ENCODE results near the gene KDM4D.
A peak's percentile ranks its signal among the peaks of the same experiment; 100 is the strongest.
"Not testable (repeated sequence)": the region's sequence is repeated elsewhere in the genome, so short reads cannot be mapped to it uniquely, and the experiment has no call there.

The KDM4D gene

DNA sequence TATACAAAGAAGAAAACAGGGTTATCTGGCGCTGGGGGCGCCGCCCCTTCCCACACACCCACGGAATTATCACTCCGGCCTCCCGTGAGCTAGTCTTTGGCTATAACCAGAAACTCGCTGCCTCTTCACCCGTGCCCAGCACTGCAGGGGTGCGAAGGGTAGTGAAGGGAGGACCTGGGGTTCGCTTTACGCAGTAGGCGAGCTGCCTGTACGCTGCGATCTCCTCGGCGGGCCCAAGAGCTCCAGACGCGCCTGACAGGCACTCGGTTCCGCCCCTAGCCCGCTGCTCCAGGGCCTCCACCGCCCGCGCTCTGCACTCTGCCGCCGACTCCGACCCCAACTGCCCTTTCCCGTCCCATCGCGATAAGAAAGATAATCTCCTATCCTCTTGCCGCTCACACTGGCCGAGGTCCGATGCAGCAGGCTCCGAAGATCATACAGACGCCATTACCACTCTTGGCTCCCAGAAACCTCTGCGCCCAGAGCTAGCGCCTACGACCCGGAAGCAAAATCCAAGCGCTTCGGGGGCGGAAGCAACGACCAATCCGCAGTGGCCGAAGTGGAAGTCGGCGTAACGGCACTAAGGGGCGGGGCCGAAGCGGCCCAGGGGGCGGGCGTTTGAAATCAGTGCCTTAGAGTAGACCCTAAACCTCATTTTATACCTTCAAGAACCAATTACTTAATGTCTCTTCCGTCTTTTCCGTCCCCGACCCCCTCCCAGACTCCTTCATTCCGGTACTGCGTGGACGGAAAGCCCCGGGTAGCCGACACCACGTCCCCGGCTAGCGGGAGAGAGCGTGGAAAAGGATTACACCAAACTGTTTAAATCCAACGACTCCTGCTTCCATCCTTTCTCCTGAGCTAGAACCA lies at the start of gene KDM4D, which contains the start of gene CWC15:
KDM4D (plus strand) TSS at position 611 of the 870 bp plus-strand sequence. CDS start 23,664 bp downstream, outside the sequence.
CWC15 (minus strand) TSS at position 458 of the 870 bp plus-strand sequence. CDS start 1,371 bp downstream, outside the sequence.
- DNase-seq: peak; percentile 96

DNA sequence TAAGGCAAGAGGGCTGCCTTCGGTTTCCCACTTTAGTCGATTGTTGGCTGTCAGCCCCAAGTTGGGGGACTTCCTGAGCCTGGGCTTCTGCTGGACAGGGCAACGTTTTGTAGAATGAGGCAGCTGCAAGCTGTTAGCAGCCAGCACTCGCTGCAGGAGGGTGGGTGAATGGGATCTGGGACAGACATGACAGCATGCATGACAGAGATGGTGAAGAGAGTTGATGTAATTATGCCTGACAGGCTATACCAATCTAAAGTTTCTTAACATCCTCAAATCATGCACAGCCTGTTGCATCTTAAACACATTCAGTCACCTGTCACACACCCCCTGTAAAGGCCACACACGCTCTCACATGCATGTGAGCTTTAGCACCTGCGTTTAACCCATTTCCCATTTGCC lies 49.3 kb upstream of the KDM4D start:
- DNase-seq: no peak

DNA sequence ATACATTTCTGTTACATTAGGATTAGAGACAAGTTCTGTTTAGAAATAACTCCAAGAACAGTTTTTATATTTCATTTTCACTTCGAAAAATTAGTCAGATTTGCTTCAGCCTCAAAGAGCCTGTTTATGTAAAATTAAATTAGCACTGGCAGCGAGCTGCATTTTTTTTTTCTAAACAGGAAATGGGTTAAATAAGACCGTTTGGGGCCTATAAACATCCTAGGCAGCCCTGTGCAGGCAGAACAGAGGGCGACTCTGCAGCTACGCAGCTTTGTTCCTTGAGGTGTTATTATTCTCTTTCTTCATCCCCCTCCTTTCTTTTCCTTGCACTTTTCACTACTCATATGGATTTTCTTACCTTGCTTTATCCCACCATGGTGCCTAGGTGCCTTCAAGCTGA lies 48.9 kb upstream of the KDM4D start:
- no peak for DNase-seq

DNA sequence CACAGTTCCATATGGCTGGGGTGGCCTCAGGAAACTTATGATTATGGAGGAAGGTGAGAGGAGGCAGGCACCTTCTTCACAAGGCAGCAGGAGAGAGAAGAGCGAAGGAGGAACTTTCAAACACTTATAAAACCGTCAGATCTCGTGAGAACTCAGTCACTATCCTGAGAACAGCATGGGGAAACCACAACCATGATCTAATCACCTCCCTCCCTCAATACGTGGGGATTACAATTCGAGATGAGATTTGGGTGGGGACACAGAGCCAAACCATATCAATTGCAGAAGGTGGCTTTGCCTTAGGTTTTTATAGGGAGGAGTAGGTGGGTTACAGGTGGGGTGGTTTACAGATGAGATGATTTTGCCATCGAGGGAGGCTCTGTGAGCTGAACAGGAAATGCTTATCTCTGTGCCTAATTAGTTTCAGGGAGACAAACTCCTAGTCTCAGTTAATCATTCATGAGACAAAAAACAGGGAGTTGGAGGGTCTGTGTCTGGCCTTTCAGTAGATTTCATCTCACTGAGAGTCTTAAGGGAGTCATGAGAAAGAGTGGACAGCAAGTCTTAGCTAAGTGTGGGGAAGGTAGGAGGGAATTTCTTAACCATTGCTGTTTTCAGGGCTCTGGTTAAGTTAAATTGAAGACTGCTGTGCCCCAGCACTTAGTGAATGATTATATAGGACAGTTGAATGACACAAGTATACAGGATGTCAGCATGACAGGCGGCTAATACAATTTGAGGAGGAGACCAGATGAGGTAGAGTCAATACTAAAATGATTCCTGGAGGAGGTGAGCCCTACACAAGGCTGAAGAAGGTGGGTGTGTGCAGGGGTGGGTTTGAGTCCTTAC lies 47.9 kb upstream of the KDM4D start:
- DNase-seq: no peak

DNA sequence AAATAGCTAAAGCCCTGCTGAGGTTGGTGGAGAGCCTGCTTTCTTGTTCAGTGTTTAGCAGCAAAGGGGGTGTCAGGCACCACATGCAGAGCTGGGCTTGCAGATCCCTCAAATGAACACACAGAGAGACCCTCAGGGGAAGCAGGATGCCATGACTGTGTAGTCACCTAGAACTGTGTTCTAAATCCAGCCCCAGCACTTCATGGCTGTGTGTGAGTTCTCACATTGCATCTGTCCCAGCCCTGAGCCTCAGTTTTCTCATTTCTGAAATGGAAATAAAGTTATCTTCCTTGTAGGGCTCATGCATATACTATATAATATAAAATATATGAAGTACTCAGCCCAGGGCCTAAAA lies 47.3 kb upstream of the KDM4D start:
- no peak for DNase-seq

DNA sequence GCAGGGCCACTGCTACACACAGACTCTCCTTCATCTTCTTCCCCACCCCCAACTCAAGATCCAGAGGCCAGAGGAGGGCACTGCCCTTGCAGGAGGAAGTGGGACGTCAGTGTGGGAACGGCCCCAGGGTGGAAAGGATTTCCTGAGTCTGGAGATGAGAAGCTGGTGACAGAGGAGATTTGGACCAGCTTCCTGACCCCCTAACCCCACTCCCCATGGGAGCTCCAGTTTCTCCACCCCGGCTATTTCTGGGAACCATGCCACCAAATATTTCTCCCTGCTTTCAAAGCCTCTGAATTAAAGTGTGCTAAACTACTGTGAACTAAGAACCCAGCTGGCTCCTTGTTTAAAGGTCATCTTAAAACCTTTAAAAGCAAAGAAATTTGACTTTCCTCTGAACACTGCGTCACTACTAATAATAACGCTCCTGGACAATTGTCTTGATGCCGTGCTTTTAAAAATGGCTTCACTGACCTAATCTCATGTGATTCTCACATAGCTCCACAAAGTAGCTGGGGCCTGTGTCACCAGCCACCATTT lies 46.7 kb upstream of the KDM4D start:
- no peak for DNase-seq

DNA sequence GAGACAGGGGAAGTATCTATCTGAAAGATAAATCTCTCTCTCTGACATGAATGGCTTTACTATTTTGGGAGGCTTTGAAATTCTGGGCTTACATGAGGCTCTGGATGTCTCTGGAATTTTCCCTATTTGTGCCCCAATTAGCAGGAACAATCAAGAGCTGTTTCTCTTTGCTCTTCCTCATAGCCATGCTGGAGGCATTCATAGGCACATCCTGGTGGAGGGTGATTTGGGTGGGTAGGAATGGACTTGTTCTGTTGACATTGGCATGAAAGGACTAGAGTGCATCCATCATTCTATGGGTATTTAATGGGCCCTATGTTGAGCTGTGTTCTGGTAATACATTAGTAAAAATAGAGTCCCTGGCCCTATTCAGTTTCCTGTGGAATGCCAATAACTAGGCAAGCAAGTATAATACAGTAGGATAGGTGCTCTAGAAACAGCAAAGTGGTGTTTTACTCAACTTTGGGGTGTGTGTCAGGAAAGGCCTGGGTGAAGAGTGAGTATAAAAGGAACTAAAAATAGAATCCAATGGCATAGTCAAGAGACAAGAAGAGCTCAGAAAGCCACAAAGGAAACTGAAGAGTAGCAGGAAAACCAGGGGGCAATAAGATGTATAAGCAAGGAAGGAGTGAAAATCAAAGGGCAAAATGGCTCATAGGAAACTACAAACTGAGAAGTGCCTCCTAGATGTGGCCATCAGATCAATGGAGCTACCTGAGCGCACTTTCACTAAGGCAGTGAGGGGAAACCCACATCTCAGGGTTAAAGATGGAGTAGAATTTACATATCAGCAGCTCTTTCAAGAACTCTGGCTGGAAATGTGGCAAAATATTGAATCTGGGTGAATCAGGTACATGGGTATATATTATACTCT lies 45.2 kb upstream of the KDM4D start:
- DNase-seq: no peak

DNA sequence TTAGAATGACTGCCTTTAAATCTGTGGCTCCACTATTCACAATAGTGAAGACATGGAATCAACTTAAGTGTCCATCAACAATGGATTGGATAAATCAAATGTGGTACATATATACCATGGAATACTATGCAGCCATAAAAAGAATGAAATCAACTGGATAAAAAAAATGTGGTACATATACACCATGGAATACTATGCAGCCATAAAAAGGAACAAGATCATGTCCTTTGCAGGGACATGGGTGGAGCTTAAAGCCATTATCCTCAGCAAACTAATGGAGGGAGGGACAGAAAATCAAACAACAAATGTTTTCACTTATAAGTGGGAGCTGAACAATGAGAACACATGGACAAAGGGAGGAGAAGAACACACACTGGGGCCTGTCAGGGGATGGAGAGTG lies 41.4 kb upstream of the KDM4D start:
- DNase-seq: not testable (repeated sequence)

DNA sequence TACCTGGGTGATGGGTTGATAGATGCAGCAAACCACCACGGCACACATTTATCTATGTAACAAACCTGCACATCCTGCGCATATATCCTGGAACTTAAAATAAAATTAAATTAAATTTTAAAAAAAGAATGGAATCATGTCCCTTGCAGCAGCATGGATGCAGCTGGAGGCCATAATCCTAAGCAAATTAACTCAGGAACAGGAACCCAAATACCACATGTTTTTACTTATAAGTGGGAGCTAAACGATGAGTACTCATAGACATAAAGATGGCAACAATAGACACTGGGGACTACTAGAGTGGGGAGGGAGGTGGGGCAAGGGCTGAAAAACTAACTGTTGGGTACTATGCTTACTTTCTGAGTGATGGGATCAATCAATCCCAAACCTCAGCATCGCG lies 41.0 kb upstream of the KDM4D start:
- DNase-seq: no peak

DNA sequence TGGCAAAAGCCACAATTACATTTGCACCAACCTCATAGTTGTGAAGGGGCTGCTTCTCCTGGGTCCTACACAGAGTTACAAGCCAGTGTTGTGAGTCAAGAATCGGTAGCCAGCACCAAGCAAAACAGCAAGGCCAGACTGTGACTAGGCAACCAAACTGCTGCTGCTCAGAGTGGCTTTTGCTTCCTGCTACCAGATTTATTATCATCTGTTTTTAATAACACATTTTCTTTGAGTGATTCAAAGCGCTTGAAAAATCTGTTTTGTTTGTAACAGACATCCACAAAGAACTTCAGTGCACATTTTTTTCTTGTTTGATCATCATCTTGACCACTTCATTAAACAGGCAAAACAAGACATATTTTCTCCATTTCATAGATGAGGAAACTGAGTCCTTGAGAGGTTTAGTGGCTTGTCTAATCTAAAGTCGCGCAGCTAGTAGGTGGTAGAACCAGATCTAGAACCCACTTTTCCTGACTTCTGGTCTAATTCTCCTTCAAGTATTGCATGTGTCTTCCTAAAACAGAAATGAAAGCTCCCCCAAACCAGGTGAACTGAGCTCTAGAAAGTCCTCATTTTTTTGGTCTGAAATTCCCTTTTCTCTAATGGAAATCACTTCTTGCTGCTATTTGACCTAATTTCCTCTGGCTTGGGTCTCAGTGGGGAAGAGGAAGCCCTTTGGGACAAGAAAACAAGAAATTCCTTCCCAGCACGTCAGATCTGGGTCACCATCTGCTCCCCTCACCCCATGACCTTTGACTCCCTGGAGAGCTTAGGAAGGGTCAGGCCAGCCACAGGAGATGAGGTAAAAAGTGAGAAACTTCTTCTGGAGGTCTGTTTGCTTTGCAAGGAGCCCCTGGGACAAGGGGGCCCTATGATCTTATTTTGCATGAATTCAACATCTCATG lies 40.0 kb upstream of the KDM4D start:
- no peak for DNase-seq

DNA sequence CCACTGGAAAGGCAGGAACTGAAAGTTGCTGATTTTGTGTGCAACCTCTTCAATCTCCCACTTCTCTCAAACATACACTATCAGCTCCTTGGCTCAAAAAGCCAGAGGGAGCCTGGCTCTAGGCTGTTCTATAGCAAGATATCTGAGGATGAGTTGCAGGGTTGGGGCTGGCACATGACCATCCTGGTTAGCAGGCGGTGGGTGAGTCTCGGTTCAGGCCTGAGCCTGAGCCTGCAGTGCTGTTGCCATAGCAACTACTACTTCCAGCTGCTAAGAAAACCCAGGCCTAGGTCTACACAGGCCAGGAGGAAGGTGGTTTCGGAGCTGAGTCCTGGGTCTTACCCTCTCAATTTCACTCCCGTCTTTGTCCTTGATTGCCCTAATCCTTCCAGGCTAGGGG lies 39.1 kb upstream of the KDM4D start:
- no peak for DNase-seq

DNA sequence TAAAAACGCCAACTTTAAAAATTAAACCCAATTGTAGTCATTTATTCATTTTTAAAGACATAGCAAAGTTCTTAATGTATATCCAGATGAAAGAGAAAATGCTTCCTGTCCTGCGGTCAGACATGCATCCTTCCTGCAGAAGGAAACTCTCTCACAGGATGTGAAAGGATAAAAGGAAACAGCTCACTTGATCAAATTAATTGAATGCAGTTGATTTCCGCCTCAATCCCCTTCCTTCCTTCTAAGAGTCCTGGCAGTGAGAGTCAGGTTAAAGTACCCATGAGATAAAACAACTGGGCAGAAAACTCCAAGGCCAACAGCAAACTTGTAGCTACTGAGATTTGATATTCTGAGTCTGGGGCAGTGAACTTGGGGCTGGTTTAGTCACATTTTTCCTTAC lies 38.7 kb upstream of the KDM4D start:
- no peak for DNase-seq

DNA sequence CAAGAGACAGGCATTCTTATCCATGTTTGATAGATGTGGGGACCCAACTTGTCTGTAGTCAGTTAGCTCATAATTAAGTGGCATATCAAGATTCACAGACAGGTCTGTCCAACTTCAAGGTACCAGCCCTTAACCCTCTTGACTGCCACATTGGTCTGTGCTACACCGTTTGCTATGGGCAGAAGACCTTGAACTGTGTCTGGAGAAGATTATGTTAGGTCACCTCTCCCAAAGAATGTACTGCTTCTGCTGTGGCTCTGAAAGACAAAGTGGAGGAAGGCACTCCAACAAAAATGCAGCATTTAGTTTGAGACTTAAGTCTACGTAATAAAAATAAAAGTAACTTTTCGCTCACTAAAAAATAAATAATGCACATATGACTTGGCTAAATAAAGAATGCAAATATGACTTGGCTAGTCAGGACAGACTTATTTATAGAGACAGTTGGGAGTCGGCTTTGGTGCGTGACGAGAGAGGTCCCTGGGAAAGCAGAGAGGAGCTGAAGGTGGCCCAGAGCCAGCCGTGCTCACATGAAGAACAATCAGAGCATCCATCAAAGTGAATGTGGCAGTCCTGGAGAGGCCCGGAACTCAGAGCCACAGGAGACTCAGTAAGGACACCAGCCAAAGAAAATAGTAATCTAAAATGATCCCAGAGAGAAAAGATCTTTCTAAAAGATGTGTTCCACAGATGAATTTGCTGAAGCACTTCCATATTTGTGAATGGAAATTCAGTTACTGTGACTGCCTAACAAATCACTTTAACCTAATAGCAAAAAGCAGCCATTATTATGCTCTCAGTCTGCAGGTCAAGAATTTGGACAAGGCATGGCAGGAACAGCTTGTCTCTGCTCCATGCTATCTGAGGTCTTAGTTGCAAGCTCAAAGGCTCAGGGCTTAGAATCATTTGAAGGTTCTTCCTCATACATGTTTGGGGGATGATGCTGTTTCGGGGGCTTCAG lies 35.1 kb upstream of the KDM4D start:
- no peak for DNase-seq

DNA sequence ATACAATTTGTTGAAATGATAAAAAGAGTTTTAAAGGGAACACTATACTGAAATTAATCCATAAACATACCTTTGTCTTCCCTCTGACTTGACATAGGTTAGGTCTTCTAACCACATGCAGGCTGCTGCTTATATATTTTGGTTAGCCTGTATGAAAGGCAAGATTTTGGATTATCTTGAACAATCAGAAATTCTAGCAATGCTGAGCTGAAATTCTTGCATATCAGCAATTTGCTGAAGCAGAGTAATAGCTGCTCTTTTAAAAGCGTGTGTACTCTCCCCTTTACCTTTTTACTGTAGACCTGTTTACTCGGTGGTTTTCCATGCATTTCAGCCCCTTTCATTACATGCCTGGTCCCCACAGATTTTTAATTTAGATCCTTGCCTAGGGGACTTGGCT lies 34.2 kb upstream of the KDM4D start:
- no peak for DNase-seq

DNA sequence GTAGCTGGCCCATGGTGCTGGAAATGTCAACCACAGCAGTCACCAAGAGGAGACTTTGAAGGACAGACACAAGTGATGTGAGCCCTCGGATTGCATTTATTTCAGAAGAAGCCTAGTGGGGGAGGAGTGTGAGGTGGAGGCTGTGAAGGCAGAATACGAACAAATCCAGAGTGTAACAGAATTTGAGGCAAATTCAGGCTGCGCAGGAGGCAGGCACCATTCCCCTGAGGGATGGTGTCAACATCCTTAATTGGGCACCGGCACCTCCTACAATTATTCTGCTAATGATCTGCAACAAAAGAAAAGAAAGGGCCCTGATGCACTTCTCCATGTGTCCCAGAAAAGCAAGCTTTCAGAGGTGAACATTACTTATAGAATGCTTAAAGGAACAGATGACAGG lies 32.4 kb upstream of the KDM4D start:
- no peak for DNase-seq

DNA sequence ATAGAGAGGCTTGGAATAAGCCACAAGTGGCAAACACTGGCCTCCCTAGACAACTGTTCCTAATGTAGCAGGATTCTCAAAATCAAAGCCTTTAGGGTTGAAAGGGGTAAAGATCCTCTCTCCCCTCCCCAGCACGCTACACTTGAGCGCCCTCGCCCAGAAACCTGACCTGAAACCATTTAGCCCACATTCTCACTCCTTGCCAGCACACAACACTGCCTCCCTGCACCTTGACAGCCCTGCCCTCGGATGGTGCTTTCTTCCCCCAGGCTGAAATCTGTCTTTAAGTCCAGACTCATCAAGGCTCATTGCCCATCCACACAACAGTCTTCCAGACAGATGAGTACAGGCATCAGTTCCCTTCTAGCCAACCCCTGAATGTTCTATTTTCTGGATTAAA lies 26.7 kb upstream of the KDM4D start:
- DNase-seq: no peak

DNA sequence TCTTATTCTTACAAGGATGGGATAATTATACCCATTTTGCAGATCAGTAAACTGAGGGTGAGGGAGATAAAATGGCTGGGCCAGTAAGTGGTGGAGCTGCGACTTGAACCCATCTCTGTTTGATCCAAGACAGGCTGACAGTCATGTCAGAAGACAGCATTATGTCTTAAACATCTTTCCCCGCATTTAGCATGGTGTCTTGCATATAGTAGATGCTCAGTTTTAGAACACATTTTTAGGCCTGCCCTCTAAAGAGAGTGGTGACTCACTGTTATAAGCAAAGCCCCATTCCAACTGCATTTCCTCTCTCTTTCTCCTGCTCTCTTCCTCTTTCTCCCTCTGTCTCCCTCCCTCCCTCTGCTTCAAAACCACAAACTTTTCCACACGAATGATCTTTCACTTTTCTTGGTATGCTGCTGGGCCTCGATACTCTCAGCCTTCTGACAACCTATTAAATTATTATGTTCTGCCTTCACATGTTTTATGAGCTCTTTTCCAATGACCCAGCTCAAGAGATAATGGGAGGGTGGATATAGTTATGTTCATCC lies 25.4 kb upstream of the KDM4D start:
- DNase-seq: no peak

DNA sequence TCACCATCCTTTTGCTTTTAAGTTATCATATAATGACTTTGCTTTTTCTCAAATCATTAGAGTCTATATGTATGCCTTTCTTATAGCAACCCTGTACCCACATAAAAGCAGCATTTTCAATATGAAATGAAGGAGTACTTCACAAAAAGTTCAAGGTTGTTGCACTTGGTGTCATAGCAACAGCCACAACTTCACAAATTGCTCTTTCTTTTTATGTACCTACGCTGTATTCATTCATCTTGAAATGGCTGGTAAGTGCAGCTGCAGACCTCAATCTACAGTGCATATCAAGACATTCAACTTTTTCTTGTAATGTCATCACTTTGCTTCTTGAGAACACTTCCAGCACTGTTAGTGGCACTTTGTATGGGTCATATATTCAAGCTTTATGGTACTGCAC lies 18.8 kb upstream of the KDM4D start:
- DNase-seq: no peak

DNA sequence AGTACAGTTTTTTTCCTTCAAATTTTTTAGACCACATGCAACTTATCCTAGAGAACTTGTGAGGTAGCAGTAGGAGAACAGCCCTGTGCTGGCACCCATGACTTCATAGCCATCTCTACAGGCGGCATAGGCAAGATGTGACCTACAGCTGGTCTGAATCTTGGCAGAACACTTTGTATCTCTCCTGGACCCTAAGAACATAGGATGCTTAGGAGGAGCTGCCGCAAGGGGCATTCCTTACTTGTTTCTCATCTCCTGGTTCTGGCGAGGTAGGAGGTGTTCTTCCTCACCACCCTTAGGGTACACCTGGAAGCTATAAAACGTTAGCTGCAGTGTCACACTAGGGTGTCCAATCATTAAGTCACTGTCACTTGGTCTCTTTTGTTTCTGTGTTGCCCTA lies 16.5 kb upstream of the KDM4D start:
- no peak for DNase-seq

DNA sequence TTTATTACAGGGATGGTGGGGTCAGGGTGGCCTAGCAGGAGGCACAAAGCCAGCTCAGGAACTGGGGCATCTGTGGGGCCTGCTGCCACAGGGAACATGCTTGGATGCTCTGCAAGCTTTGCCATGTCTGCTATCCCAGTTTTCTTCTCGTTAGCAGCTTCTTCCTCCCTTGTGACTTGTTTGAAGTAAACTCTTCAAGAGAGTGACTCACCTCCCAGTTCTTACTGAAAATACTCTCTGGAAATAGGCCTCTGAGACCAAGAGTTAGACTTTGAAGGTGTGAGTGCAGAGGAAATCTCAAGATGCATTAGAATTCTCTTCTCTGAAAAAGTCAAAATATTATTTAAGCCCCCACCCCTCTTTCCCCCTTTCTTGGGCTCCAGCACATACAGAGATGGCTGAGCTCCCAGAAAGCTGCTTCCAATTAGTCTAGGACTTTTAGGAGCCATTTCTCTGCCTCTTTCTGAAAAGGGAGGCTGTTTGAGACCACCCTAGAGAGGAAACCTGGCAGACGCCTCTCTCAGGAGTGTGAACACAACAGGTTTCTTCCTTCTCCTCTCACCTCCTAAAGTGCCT lies 15.3 kb upstream of the KDM4D start:
- DNase-seq: no peak

All from hematopoietic multipotent progenitor cell treated with erythropoietin and hydrocortisone succinate and interleukin-3 and kit ligand, for 8 days (in vitro differentiated cells).